GF-D8 (cell line): Measurements from ENCODE around the gene NINJ2.
"Not testable (repeated sequence)": the region's sequence is repeated elsewhere in the genome, so short reads cannot be mapped to it uniquely, and the experiment has no call there.

Experiments used
- DNase-seq: peaks from one replicate; lab custom pipeline; 2025; lab: John Stamatoyannopoulos, UW

NINJ2 gene

DNA sequence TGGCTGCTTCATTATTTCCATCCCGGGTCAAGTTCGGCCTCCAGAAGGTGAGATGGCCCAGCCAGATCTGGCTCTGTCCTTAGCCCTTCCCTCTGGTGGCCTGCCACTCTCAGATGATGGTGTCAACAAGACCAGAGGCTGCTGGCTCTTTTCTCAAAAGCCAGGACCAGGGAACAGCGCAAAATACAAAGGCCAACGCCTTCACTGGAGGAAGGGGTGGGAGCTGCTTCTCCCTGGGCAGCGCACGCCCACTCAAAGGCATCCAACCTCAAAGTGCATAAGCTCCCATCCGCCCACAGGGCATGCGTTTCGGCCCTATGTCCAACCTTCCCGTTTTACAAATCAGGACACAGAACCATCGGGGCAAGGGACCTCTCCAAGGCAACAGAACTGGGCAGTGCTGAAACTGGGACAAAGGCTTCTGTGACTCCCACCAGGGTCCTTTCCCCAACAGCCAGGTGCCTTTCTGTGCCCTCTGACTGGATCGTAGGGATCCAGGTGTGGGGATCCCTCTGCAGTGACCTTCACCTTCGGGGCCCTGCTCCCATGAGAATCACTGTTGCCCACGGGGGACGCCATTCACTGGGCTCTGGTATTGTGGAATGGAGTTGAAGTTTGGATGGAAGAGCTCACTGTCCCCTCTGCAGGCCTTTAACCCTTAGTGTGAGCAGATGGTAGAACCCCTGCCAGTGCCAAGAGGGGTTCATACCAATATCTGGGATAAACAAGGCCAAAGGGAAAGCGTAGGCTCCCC, 76.8 kb downstream of the NINJ2 start:
- DNase-seq: no peak

GRCh38 chr12:585062-586061, 77.9 kb downstream of the NINJ2 start:
- no peak for DNase-seq

DNA sequence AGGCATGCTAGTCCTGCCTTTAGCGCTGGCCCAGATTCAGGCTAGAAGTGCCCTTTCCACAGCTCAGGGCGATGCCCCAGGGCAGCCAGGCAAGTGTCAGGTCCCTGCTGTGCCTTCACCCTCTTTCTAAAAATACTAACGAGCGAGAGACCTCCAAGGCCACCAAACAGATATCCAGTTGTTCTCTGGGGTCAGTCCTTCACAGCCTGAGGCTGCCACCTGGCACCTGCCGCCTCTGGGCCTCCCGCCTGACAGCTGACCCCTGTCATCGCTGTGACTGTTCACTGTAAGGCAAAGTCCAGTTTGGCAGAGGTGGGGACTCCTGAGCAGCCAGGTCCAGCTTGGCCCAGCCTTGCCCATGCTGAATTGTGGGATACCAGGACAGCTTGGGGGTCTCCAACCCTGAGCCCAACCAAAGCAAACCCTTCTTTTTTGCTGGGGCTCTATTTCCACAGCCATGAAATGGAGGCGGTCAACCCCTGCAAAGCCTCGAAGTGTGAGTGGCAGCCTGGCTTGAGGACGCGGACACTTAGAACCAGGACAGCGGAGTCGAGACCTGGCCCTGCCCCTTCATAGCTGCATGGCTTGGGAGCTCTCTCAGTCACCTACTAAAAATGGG, 79.9 kb downstream of the NINJ2 start:
- no peak for DNase-seq

- DNase-seq: no peak
Measured at GRCh38 chr12:581746-582145, 81.5 kb downstream of the NINJ2 start.

- no peak for DNase-seq
Measured at GRCh38 chr12:581321-581720, 81.9 kb downstream of the NINJ2 start.

DNA sequence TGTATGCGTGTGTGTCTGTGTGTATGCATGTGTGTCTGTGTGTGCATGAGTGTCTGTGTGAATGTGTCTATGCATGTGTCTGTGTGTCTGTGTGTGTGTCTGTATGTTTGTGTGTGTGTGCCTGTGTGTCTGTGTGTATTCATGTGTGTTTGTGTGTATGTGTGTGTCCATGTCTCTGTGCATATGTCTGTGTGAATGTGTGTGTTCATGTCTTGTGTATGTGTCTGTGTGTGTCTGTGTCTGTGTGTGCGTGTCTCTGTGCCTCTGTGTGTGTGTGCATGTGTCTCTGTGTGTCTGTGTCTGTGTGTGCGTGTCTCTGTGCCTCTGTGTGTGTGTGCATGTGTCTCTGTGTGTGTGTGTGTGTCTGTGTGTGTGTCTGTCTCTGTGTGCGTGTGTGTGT, 82.4 kb downstream of the NINJ2 start:
- DNase-seq: no peak

GRCh38 chr12:579420-580110, 83.7 kb downstream of the NINJ2 start:
- DNase-seq: no peak

DNA sequence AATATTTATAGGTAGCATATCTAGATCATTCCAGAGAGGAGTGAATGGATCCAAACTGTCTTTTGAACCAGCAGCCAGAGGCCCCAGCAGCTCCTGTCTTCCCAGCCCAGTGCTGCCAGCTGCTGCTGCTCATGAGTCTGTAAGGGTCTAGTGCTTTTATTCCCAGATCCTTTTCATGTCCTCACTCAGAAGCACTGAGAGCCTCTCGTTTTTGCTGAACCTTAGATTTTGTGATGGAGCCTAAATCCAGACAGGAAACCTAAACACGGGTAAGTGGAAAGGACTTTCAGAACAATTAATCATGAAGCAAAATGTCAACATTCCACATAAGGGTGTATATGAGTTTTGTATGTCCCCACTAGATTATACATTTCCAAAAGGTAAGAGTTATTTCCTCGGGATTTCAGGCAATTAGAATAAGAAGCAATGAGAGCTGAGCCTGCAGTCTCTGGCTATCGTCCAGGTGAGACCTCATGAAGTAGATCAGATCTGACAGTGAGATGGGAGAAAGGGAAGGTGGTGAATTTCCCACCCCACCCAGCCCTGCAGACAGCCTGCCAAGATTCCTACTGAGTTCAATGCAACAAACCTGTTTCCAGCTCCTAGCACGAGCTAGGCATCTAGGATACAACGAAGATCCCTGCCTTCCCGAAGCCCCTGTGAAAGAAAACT, 84.4 kb downstream of the NINJ2 start:
- no peak for DNase-seq

- not testable (repeated sequence) for DNase-seq
Measured at GRCh38 chr12:577994-578747, 85.1 kb downstream of the NINJ2 start.

- DNase-seq: no peak
Measured at GRCh38 chr12:576615-577110, 86.6 kb downstream of the NINJ2 start.

- DNase-seq: peak; percentile 89
Measured at GRCh38 chr12:575948-576614, 87.2 kb downstream of the NINJ2 start.

- no peak for DNase-seq
Measured at GRCh38 chr12:575129-575502, 88.1 kb downstream of the NINJ2 start.

- DNase-seq: no peak
Measured at GRCh38 chr12:574475-575128, 88.6 kb downstream of the NINJ2 start.

- no peak for DNase-seq
Measured at GRCh38 chr12:573232-573631, 90.0 kb downstream of the NINJ2 start.

GRCh38 chr12:572532-572899, 90.7 kb downstream of the NINJ2 start:
- no peak for DNase-seq

- DNase-seq: no peak
Measured at GRCh38 chr12:571795-572531, 91.3 kb downstream of the NINJ2 start.

DNA sequence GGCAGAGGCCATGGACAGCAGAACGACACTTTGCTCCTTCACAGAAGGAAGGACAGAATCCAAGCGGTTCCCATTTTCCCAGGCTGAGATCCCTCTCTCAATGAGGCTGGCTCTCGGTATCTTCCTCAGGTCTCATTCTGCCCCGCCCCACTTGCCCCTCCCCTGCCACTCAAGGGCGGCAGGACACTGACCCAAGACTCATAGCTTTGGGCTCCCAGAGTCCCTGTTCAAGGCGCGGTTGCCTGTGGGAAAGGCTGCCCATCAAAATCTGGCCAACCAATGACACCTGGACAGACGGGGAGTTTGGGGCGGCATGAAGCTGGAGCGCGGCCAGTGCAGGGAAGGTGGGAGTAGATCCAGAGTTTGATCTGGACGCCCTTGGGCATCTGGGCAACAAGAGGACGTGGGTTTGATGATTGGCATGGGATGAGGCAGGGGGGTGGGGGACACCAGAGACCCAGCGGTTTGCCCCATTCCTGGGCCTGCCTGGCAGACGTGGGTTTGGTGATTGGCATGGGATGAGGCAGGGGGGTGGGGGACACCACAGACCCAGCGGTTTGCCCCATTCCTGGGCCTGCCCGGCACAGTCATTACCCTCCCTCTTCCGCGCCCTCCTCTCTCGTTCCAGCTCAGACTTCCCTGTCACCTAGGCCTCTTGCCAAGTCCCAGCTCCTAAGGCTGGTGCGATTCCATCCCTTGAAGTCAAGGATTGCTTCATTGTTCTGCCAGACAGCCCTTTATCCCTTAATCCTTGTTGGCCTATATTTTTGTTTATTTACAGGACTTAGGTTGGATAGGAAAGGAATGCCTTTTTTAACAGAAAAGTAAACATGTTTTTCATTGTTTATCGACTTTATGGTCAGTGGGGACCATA, 92.1 kb downstream of the NINJ2 start:
- DNase-seq: no peak

DNA sequence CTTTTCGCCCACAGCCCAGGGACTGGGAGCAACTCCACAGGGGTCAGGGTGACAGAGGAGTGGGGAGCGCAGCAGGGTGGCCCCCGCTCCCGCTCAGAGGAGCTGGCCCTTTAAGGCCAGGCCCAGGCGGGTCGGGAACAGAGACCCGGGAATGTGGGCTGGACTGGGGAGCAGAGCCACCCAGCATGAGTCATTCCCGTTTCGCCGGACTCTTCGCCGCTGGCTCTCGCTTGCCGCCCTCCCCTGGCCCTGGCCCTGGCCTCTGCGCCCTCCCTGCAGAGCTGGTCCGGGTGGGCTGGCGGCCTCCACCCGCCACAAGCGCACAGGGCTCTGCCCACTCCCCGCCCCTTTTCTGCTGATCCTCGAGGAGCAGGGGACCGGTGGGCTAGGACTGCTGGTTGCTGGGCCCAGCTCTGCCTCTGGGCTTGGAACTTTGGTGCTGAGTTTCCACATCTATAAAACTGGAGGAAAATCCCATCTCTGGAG, 92.8 kb downstream of the NINJ2 start:
- DNase-seq: no peak
